Keratinocyte (primary cell): Measurements from ENCODE around the gene POPDC3. TPM values are rescaled to one million over a fixed set of nuclear protein-coding genes. Genes with fewer than 3 reads are reported as not detected.

Experiments
- DNase-seq: peaks from one replicate; pipeline ENCODE4 v3.0.0-alpha.2; 2011; ENCODE audit warnings: low read depth, missing footprints, low spot score
- FAIRE-seq: peaks from 2 replicates; lab custom pipeline; 2011; peaks lifted over from hg19 to GRCh38; lab: Jason Lieb, UNC
- H2AFZ ChIP-seq: 2 replicates; pipeline ENCODE4 v1.6.0; 2012; ENCODE audit warnings: low read length, control low read depth, inconsistent platforms; ENCODE audit not compliant: control insufficient read depth
- H3K27ac ChIP-seq: 2 replicates; pipeline ENCODE4 v1.5.1; 2011; ENCODE audit warnings: low read length; ENCODE audit not compliant: control insufficient read depth, insufficient read depth
- H3K27me3 ChIP-seq: 3 replicates; pipeline ENCODE4 v1.6.0; 2011; ENCODE audit warnings: low read length; ENCODE audit not compliant: control insufficient read depth, insufficient read depth; ENCODE audit errors: extremely low read depth
- H3K36me3 ChIP-seq, 2 experiments: 2 replicates in 1 of 2; 3 replicates in 1 of 2; pipeline ENCODE4 v1.5.1; 2011; ENCODE audit warnings: low read length in 2 of 2, mild to moderate bottlenecking in 1 of 2; ENCODE audit not compliant: control insufficient read depth in 2 of 2, insufficient read depth in 2 of 2; ENCODE audit errors: extremely low read depth in 1 of 2
- H3K4me1 ChIP-seq: 3 replicates; pipeline ENCODE4 v1.5.1; 2011; ENCODE audit warnings: low read length; ENCODE audit not compliant: control insufficient read depth, insufficient read depth; ENCODE audit errors: extremely low read depth
- H3K4me2 ChIP-seq: 3 replicates; pipeline ENCODE4 v1.6.0; 2011; ENCODE audit warnings: low read depth, low read length; ENCODE audit not compliant: control insufficient read depth, insufficient read depth; ENCODE audit errors: extremely low read depth
- H3K4me3 ChIP-seq, 3 experiments: fragments of 200-600 bp in 1 of 3; sonication (generic) in 1 of 3; 2 replicates in 2 of 3; 3 replicates in 1 of 3; pipeline ENCODE4 v1.5.1; 2011 to 2016; ENCODE audit warnings: low read length in 3 of 3, mild to moderate bottlenecking in 3 of 3, control low read depth in 2 of 3, inconsistent platforms in 1 of 3, low read depth in 1 of 3, mixed read lengths in 1 of 3, mixed run types in 1 of 3, moderate library complexity in 1 of 3; ENCODE audit not compliant: control insufficient read depth in 2 of 3, insufficient read depth in 2 of 3; ENCODE audit errors: extremely low read depth in 1 of 3
- H3K79me2 ChIP-seq: 2 replicates; pipeline ENCODE4 v1.6.0; 2012; ENCODE audit warnings: low read length; ENCODE audit not compliant: control insufficient read depth, insufficient read depth
- H3K9ac ChIP-seq: 3 replicates; pipeline ENCODE4 v1.6.0; 2011; ENCODE audit warnings: low read length; ENCODE audit not compliant: control insufficient read depth, insufficient read depth; ENCODE audit errors: extremely low read depth
- H3K9me1 ChIP-seq: 3 replicates; pipeline ENCODE4 v1.6.0; 2011; ENCODE audit warnings: low read length; ENCODE audit not compliant: control insufficient read depth, insufficient read depth; ENCODE audit errors: extremely low read depth
- H3K9me3 ChIP-seq: 2 replicates; pipeline ENCODE4 v1.5.1; 2012; ENCODE audit warnings: low read depth, low read length; ENCODE audit not compliant: control insufficient read depth
- H4K20me1 ChIP-seq: 3 replicates; pipeline ENCODE4 v1.6.0; 2011; ENCODE audit warnings: low read length; ENCODE audit not compliant: control insufficient read depth, insufficient read depth; ENCODE audit errors: extremely low read depth
- EZH2 ChIP-seq: IDR thresholded peaks from one replicate; pipeline ENCODE4 v1.6.1; 2012; ENCODE audit warnings: inconsistent platforms, mild to moderate bottlenecking, low read length, moderate library complexity
- dilution Hi-C: fragments of 300-500 bp; cut with MboI; formaldehyde crosslinking; loops from one replicate; pipeline ENCODE4 v1.7.0; 2020; ENCODE audit warnings: low sequenced_read_pairs; ENCODE audit not compliant: extremely low pct_ligation_motif_present
- polyA plus RNA-seq, 5 experiments: library from polyadenylated mRNA; depleted of rRNA in 3 of 5; stranded (reverse) in 3 of 5; stranded (forward) in 1 of 5; unstranded in 1 of 5; fragments of >200 nt; gene quantifications; 1 replicate in 1 of 5; 2 replicates in 3 of 5; 3 replicates in 1 of 5; pipeline versions ENCODE4 v1.2.1 to v1.2.3, GENCODE V29; 2011 to 2012; ENCODE audit warnings: missing spikeins in 2 of 5, low read depth in 1 of 5, low replicate concordance in 1 of 5
- TF ChIP-seq, protein P1 (sequence below), 3 experiments: IDR thresholded peaks in 1 of 3; conservative IDR thresholded peaks in 1 of 3; optimal IDR thresholded peaks in 1 of 3; 2 replicates in 2 of 3; 3 replicates in 1 of 3; pipeline versions ENCODE3 to v1.5.1; 2011; ENCODE audit warnings: low read length in 3 of 3, mild to moderate bottlenecking in 3 of 3, moderate library complexity in 2 of 3, control low read depth in 1 of 3, inconsistent platforms in 1 of 3; ENCODE audit not compliant: insufficient read depth in 2 of 3; ENCODE audit errors: extremely low read depth in 1 of 3

POPDC3 gene
- polyA plus RNA-seq, 1 donor (not counting 4 experiments of a cell fraction or from before 2014, with no cell fraction given): 17.2 TPM

- no peaks in the 10 kb centered on the region for H3K36me3 ChIP-seq
- H2AFZ ChIP-seq: no peak overlapping the region
- H3K4me1 ChIP-seq: peaks cover 8% of the 10 kb centered on the region
- no peaks in the 10 kb centered on the region for H3K9me3 ChIP-seq
- no peaks in the 10 kb centered on the region for H4K20me1 ChIP-seq
- H3K4me2 ChIP-seq: no peak overlapping the region
- H3K9ac ChIP-seq: no peak overlapping the region
- no peaks in the 10 kb centered on the region for H3K27me3 ChIP-seq
- H3K27ac ChIP-seq: no peak overlapping the region
- no peaks in the 10 kb centered on the region for H3K79me2 ChIP-seq
- no peak for TF ChIP-seq EZH2
- TF ChIP-seq, protein P1, sequence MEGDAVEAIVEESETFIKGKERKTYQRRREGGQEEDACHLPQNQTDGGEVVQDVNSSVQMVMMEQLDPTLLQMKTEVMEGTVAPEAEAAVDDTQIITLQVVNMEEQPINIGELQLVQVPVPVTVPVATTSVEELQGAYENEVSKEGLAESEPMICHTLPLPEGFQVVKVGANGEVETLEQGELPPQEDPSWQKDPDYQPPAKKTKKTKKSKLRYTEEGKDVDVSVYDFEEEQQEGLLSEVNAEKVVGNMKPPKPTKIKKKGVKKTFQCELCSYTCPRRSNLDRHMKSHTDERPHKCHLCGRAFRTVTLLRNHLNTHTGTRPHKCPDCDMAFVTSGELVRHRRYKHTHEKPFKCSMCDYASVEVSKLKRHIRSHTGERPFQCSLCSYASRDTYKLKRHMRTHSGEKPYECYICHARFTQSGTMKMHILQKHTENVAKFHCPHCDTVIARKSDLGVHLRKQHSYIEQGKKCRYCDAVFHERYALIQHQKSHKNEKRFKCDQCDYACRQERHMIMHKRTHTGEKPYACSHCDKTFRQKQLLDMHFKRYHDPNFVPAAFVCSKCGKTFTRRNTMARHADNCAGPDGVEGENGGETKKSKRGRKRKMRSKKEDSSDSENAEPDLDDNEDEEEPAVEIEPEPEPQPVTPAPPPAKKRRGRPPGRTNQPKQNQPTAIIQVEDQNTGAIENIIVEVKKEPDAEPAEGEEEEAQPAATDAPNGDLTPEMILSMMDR (optimal IDR thresholded peaks at IDR 0.05 in 1 of 3, IDR thresholded peaks at IDR 0.05 in 1 of 3, conservative IDR thresholded peaks at IDR 0.05 in 1 of 3; ENCODE audit: extremely low read depth in 1 of 3, insufficient read depth in 2 of 3, low read length in 3 of 3): no peak
- FAIRE-seq: no peak
- DNase-seq: no peak
- no peak overlapping the region for H3K4me3 ChIP-seq
- no peaks in the 10 kb centered on the region for H3K9me1 ChIP-seq
- dilution Hi-C loops: no loop called here
Measured at GRCh38 chr6:105199711-105200110, 19.9 kb upstream of the POPDC3 start.

GRCh38 chr6:105196076-105196475 lies 16.3 kb upstream of the POPDC3 start:
- Histone ChIP-seq H3K9me1 (no peaks in the 10 kb centered on the region), H3K9ac (no peak overlapping the region), H3K27ac (no peak overlapping the region), H2AFZ (no peak overlapping the region), H3K27me3 (no peaks in the 10 kb centered on the region), H3K9me3 (no peaks in the 10 kb centered on the region), H4K20me1 (no peaks in the 10 kb centered on the region), H3K4me1 (peaks cover 10% of the 10 kb centered on the region), H3K36me3 (no peaks in the 10 kb centered on the region), H3K4me3 (no peak overlapping the region), H3K79me2 (no peaks in the 10 kb centered on the region), H3K4me2 (no peak overlapping the region)
- FAIRE-seq (peak; percentile 81), DNase-seq (peak; percentile 52)
- dilution Hi-C loops: no loop called here
- TF ChIP-seq, protein P1 (optimal IDR thresholded peaks at IDR 0.05 in 1 of 3, IDR thresholded peaks at IDR 0.05 in 1 of 3, conservative IDR thresholded peaks at IDR 0.05 in 1 of 3; ENCODE audit: extremely low read depth in 1 of 3, insufficient read depth in 2 of 3, low read length in 3 of 3): no peak
- no peak for TF ChIP-seq EZH2
